SK-N-MC (cell line): ENCODE measurements around the gene STAG1.
"Not testable (repeated sequence)": the region's sequence is repeated elsewhere in the genome, so short reads cannot be mapped to it uniquely, and the experiment has no call there.

ENCODE experiments used
- DNase-seq: peaks from one replicate; pipeline ENCODE4 v3.0.0-alpha.2; 2011; ENCODE audit warnings: low read depth, low spot score
- H3K27ac ChIP-seq: fragments of 200-600 bp; sonication (generic); 2 replicates; pipeline ENCODE4 v1.5.1; 2016; ENCODE audit warnings: mixed run types
- H3K36me3 ChIP-seq: fragments of 200-600 bp; sonication (generic); 2 replicates; pipeline ENCODE4 v1.6.1; 2017; ENCODE audit warnings: antibody characterized with exemption, low read length, mixed read lengths; ENCODE audit not compliant: insufficient read depth
- H3K4me3 ChIP-seq: fragments of 200-600 bp; sonication (generic); 2 replicates; pipeline ENCODE4 v1.5.1; 2016
- H3K9ac ChIP-seq: fragments of 200-600 bp; sonication (generic); 2 replicates; pipeline ENCODE4 v1.8.0; 2017; ENCODE audit warnings: mixed run types, mixed read lengths; ENCODE audit not compliant: insufficient read length
- H3K9me3 ChIP-seq: fragments of 200-600 bp; sonication (generic); 2 replicates; pipeline ENCODE4 v1.6.1; 2017; ENCODE audit warnings: low read depth, mild to moderate bottlenecking, antibody characterized with exemption, low read length, moderate library complexity, mixed read lengths
- EZH2 ChIP-seq: fragments of 200-600 bp; sonication (generic); IDR thresholded peaks from one replicate; pipeline ENCODE4 v1.6.1; 2017; ENCODE audit warnings: antibody characterized with exemption
- FOXP2 ChIP-seq: optimal IDR thresholded peaks from 2 replicates; pipeline ENCODE3; 2011; ENCODE audit warnings: mild to moderate bottlenecking, moderate library complexity; ENCODE audit not compliant: insufficient read depth; ENCODE audit errors: extremely low read length, control extremely low read depth
- POLR2AphosphoS5 ChIP-seq: IDR thresholded peaks from 2 replicates; pipeline ENCODE4 v1.6.1; 2012; ENCODE audit warnings: mild to moderate bottlenecking, low read depth, low read length, borderline replicate concordance

STAG1 gene

DNA sequence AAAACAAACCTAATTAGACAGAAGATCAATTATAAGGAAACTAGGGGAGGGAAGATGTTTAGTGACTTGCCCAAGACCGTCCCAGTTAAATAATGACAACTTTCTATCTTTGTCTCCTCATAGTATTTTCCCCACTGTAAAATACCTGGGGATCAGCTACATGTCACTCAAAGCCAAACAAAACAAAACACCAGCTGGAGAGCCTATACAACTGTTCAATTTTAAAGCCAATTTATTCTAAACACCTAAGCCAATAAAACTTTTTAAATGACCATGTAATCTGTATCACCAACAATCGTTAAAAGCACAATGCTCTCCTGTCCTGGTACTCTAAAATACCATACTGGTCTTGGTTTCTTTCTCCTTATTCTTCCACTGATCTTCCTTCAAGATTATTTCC lies 168.4 kb downstream of the STAG1 start:
- no peak overlapping the region for H3K27ac ChIP-seq
- DNase-seq: no peak
- no peaks in the 10 kb centered on the region for H3K9me3 ChIP-seq
- no peak overlapping the region for H3K4me3 ChIP-seq
- TF ChIP-seq FOXP2 (no peak), POLR2AphosphoS5 (no peak), EZH2 (no peak)
- H3K9ac ChIP-seq: no peak overlapping the region
- peaks cover 14% of the 10 kb centered on the region; the same call in 1 of the 2 replicates for H3K36me3 ChIP-seq

DNA sequence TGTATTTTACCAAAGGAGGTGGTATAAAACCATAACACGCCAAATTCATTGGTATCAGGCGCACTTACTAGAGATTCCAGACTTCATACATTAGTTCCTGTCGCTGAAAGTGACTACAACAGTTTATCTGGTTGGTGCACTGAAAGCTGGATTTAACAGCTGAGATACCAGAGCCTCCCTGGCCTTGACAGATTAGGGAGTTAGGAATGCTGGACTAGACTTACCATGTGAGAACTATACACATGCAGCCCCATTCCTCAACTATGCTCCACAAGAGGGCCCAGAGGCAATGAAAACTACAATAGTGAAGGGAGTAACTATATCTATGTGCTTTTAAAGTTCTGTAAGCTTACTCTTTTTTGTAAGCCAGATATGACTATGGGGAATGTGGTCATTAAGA lies 174.4 kb downstream of the STAG1 start:
- Histone ChIP-seq H3K9ac (no peak overlapping the region), H3K9me3 (no peaks in the 10 kb centered on the region), H3K36me3 (peaks cover 4% of the 10 kb centered on the region; the same call in 1 of the 2 replicates), H3K4me3 (no peak overlapping the region), H3K27ac (no peak overlapping the region)
- no peak for DNase-seq
- TF ChIP-seq FOXP2: no peak
- no peak for TF ChIP-seq EZH2
- no peak for TF ChIP-seq POLR2AphosphoS5

DNA sequence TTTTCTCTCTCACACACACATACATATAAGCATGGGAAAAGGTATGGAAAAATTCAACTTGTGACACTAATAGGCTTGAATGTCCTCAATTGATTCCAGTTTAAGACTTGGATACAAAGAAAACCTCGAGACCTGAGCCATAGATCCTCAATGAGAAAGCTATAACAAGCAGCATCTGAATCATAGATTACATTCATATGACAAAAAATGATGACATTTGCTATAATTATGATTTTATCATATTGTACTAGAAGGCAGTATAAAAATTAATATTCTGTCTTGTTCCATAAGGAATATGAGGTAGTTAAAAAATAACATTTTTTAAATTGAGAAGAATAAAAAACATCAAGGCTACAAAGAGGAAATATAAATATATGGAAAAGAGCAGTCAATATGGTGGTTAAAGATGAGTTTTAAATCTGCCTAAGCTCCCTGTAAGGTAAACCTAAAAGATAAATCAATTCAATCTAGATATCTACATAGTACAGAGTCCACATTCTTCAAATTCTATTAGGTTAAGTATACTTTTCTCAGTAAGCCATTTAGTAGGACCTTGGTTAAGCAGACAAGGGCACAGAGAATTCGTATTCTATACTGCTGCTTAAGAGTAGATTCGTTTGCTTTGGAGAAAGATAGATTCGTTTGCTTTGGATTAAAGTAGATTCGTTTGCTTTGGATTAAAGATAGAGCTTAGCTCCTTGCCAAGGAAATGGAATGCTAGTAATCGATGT lies 175.7 kb downstream of the STAG1 start:
- no peak for TF ChIP-seq POLR2AphosphoS5
- no peak for DNase-seq
- Histone ChIP-seq H3K36me3 (no peaks in the 10 kb centered on the region; the same call in 1 of the 2 replicates), H3K4me3 (no peak overlapping the region), H3K9ac (no peak overlapping the region), H3K9me3 (no peaks in the 10 kb centered on the region), H3K27ac (no peak overlapping the region)

DNA sequence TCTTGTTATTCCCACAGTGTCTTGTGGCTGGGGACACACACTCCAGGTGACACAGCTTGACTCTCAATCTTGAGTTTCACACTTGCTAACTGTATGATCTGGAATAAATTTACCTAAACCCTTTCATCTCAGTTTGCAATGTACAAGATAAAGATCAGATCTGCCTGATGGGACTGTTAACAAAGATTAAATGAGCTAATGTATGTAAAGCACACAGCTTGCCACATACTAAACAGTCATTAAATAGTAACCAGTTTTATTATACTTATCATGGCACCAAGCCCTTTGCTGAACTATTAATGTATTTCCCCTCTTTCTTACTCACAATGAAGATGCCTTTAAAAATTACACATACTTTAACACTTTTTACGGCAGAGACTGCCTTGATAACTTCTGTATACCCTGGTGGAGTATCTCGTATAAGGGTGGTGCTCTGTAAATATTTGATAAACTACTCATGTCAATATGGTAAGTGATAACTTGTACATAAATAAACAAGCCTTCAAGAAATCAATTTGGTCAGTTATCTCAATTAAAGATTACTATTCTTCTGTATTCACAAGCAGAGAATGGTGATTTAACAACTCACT lies 184.5 kb downstream of the STAG1 start:
- no peak for DNase-seq
- TF ChIP-seq FOXP2: no peak
- TF ChIP-seq EZH2: no peak
- no peak for TF ChIP-seq POLR2AphosphoS5
- no peak overlapping the region for H3K9ac ChIP-seq
- no peak overlapping the region for H3K4me3 ChIP-seq
- H3K36me3 ChIP-seq: peaks cover 12% of the 10 kb centered on the region; the same call in 1 of the 2 replicates
- no peaks in the 10 kb centered on the region for H3K9me3 ChIP-seq
- H3K27ac ChIP-seq: peak overlapping the region; percentile 8; the same call in 1 of the 2 replicates

DNA sequence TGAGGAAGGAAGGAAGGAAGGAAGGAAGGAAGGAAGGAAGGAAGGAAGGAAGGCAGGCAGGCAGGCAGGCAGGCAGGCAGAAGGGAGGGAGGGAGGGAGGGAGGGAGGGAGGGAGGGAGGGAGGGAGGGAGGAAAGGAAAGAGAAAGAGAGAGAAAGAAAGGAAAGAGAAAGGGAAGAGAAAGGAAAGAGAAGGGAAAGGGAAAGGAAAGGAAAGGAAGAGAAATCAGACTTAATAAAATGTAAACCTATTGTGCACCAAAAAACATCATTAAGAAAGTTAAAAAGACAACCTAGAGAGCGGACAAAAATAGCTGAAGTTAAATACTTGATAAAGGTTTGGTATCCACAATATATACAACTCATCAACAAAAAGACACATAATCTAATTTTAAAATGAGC lies 187.2 kb downstream of the STAG1 start:
- Histone ChIP-seq H3K36me3 (peaks cover 14% of the 10 kb centered on the region; the same call in 1 of the 2 replicates), H3K4me3 (peak overlapping the region; percentile 16; the same call in 1 of the 2 replicates), H3K27ac (peak overlapping the region; percentile 84)
- H3K9ac ChIP-seq, H3K9me3 ChIP-seq, DNase-seq: not testable (repeated sequence)

DNA sequence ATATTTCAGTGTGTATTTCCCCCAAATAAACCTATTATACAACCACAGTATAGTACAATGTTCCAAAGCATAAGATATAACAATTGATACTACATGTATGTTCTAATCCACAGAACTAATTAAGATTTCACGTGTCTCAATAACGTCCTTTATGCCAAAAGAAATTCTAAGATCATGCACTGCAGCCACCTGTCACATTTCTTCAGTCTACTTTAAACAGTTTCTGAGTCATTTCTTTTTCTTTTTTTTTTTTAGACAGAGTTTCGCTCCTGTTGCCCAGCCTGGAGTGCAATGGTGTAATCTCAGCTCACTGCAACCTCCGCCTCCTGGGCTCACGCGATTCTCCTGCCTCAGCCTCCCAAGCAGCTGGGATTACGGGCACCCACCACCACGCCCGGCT lies 190.2 kb downstream of the STAG1 start:
- Histone ChIP-seq H3K9ac (no peak overlapping the region), H3K9me3 (no peaks in the 10 kb centered on the region), H3K27ac (no peak overlapping the region), H3K36me3 (peaks cover 14% of the 10 kb centered on the region; the same call in 1 of the 2 replicates), H3K4me3 (no peak overlapping the region)
- TF ChIP-seq EZH2 (no peak), FOXP2 (no peak), POLR2AphosphoS5 (no peak)
- DNase-seq: no peak

DNA sequence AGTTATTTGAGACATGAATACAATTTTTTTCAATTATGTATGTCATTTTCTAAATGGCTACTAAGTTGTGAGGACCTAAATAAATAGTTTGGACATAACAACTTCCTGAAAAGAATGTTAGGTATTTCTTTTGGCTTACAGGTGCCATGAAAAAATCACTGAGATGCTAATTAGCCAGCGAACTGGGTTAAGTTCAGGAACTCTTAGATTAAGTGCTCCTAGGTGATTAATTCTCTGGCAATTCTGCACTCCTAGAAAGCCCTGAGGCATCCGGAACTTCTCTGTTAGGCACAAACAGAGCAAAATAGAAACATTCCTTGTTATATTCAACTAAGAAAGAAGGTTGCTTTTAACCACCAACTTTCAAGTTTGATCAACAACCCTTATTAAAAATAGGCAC lies 192.3 kb downstream of the STAG1 start:
- Histone ChIP-seq H3K9ac (no peak overlapping the region), H3K4me3 (peak overlapping the region; percentile 4; the same call in 1 of the 2 replicates), H3K36me3 (peaks cover 6% of the 10 kb centered on the region; the same call in 1 of the 2 replicates), H3K9me3 (no peaks in the 10 kb centered on the region), H3K27ac (peak overlapping the region; percentile 38)
- DNase-seq: no peak
- TF ChIP-seq POLR2AphosphoS5 (no peak), FOXP2 (no peak), EZH2 (no peak)

DNA sequence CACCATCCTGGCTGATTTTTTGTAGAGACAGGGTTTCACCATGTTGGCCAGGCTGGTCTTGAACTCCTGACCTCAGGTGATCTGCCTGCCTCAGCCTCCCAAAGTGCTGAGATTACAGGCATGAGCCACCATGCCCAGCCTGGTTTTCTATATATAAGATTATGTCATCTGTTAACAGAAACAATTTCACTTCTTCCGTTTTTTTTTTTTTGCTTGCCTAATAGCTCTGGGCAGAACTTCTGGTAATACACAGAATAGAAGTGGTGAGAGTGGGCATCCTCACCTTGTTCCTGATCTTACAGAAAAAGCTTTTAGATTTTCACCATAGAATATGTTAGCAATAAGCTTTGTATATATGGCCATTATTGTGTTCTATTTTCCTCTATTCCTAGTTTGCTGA lies 202.7 kb downstream of the STAG1 start:
- H3K9ac ChIP-seq, H3K4me3 ChIP-seq, H3K27ac ChIP-seq, H3K9me3 ChIP-seq, DNase-seq: not testable (repeated sequence)
- peaks cover 16% of the 10 kb centered on the region; the same call in 1 of the 2 replicates for H3K36me3 ChIP-seq

DNA sequence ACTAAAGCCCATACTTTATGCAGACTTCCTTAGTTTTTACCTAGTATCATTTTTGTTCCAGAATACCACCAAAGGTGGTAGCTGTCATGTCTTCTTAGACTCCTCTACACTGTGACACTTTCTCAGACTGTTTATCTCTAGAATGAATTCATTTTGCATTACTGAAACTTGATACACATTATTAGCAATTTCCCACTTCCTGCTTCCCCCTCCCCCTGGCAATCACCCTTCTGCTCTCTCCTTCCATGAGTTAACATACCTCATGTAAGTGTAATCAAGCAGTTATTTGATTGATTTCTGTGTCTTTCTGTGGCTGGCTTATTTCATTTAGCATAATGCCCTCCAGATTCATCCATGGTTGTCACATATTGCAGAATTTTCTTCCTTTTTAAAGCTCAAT lies 204.9 kb downstream of the STAG1 start:
- Histone ChIP-seq H3K9me3 (no peaks in the 10 kb centered on the region), H3K36me3 (peaks cover 16% of the 10 kb centered on the region; the same call in 1 of the 2 replicates), H3K9ac (no peak overlapping the region), H3K27ac (peak overlapping the region; percentile 52), H3K4me3 (no peak overlapping the region)
- TF ChIP-seq POLR2AphosphoS5 (no peak), FOXP2 (no peak), EZH2 (no peak)
- DNase-seq: no peak
